WTC11 (cell line): ENCODE measurements around the gene SH3GL3. TPM values are rescaled to one million over a fixed set of nuclear protein-coding genes. Genes with fewer than 3 reads are reported as not detected.

ENCODE experiments used
- ATAC-seq: fragments of 200-7000 bp; cut with Tn5 transposase; 2 replicates; pipeline ENCODE4 v1.10.0; 2021; ENCODE audit warnings: mild to moderate bottlenecking, moderate library complexity
- CTCF ChIA-PET: fragments of 300-600 bp; sonication (Branson Sonifier 250); formaldehyde crosslinking; loops from one replicate; lab custom pipeline; 2021; ENCODE audit warnings: antibody characterized with exemption; lab: Charles Lee
- POLR2A ChIA-PET: fragments of 350-600 bp; sonication (Branson Sonifier 250); formaldehyde crosslinking; loops from one replicate; lab custom pipeline; 2021; ENCODE audit warnings: antibody characterized with exemption; lab: Charles Lee
- DNase-seq: peaks from one replicate; pipeline ENCODE4 v3.0.0; 2021; ENCODE audit warnings: low spot score
- H3K27ac Mint-ChIP-seq: 2 replicates; pipeline ENCODE4 v1.8.0; 2021; ENCODE audit warnings: mixed read lengths
- H3K27me3 Mint-ChIP-seq: 2 replicates; pipeline ENCODE4 v1.8.0; 2021; ENCODE audit warnings: low read depth, mild to moderate bottlenecking, moderate library complexity, mixed read lengths
- H3K36me3 Mint-ChIP-seq: 2 replicates; pipeline ENCODE4 v1.8.0; 2021; ENCODE audit warnings: mixed read lengths
- H3K4me1 Mint-ChIP-seq: 2 replicates; pipeline ENCODE4 v1.8.0; 2022; ENCODE audit warnings: mixed read lengths
- H3K4me3 Mint-ChIP-seq: 2 replicates; pipeline ENCODE4 v1.8.0; 2021; ENCODE audit warnings: mild to moderate bottlenecking, moderate library complexity, mixed read lengths
- H3K9me3 Mint-ChIP-seq: 2 replicates; pipeline ENCODE4 v1.8.0; 2021; ENCODE audit warnings: mixed read lengths
- ETV6 ChIP-seq: sonication (generic); formaldehyde crosslinking; IDR thresholded peaks from 2 replicates; pipeline ENCODE4 v1.8.1; 2022; ENCODE audit warnings: mild to moderate bottlenecking, missing genetic modification reagents
- FOXJ3 ChIP-seq: sonication (generic); formaldehyde crosslinking; IDR thresholded peaks from 2 replicates; pipeline ENCODE4 v1.9.0; 2021; ENCODE audit warnings: missing genetic modification reagents, mild to moderate bottlenecking, borderline replicate concordance
- GABPB1 ChIP-seq: sonication (generic); formaldehyde crosslinking; IDR thresholded peaks from 2 replicates; pipeline ENCODE4 v1.8.1; 2023; ENCODE audit warnings: mild to moderate bottlenecking, missing genetic modification reagents
- IRF2 ChIP-seq: sonication (generic); formaldehyde crosslinking; IDR thresholded peaks from 2 replicates; pipeline ENCODE4 v1.8.0; 2022; ENCODE audit warnings: low read depth, missing genetic modification reagents, borderline replicate concordance
- OVOL2 ChIP-seq: fragments of 250-450 bp; sonication (Bioruptor Pico); IDR thresholded peaks from 2 replicates; pipeline ENCODE4 v1.9.0; 2021; ENCODE audit warnings: mild to moderate bottlenecking, borderline replicate concordance
- RORB ChIP-seq: fragments of 250-450 bp; sonication (Bioruptor Pico); IDR thresholded peaks from 2 replicates; pipeline ENCODE4 v1.9.0; 2021; ENCODE audit warnings: mild to moderate bottlenecking
- SP1 ChIP-seq: sonication (generic); formaldehyde crosslinking; conservative IDR thresholded peaks from 2 replicates; pipeline ENCODE4 v1.8.1; 2022; ENCODE audit warnings: missing genetic modification reagents
- TEAD1 ChIP-seq: sonication (generic); formaldehyde crosslinking; IDR thresholded peaks from 2 replicates; pipeline ENCODE4 v1.8.0; 2022; ENCODE audit warnings: mild to moderate bottlenecking, missing genetic modification reagents
- ZNF416 ChIP-seq: fragments of 250-450 bp; sonication (Bioruptor Pico); IDR thresholded peaks from 2 replicates; pipeline ENCODE4 v1.9.0; 2021; ENCODE audit warnings: mild to moderate bottlenecking, inconsistent platforms
- ZNF423 ChIP-seq: fragments of 250-450 bp; sonication (Bioruptor Pico); IDR thresholded peaks from 2 replicates; pipeline ENCODE4 v2.1.2; 2022; ENCODE audit warnings: mild to moderate bottlenecking, moderate library complexity
- total RNA-seq: library from RNA; stranded (reverse); gene quantifications from 3 replicates; pipeline ENCODE4 v1.2.3, GENCODE V29; 2021
- TF ChIP-seq, protein P1 (sequence below): fragments of 250-450 bp; sonication (Bioruptor Pico); IDR thresholded peaks from 2 replicates; pipeline ENCODE4 v1.9.0; 2021; ENCODE audit warnings: moderate library complexity, mild to moderate bottlenecking, inconsistent platforms, borderline replicate concordance
- TF ChIP-seq, protein P2 (sequence below): sonication (generic); formaldehyde crosslinking; IDR thresholded peaks from 2 replicates; pipeline ENCODE4 v1.8.1; 2022; ENCODE audit warnings: low read depth, mild to moderate bottlenecking, moderate library complexity, missing genetic modification reagents, borderline replicate concordance
- TF ChIP-seq, protein P3 (sequence below): fragments of 250-450 bp; sonication (Bioruptor Pico); IDR thresholded peaks from 2 replicates; pipeline ENCODE4 v1.9.0; 2021; ENCODE audit warnings: mild to moderate bottlenecking
- TF ChIP-seq, protein P4 (sequence below): sonication (generic); formaldehyde crosslinking; IDR thresholded peaks from 2 replicates; pipeline ENCODE4 v1.8.0; 2022; ENCODE audit warnings: mild to moderate bottlenecking, missing genetic modification reagents
- TF ChIP-seq, protein P5 (sequence below): sonication (generic); formaldehyde crosslinking; IDR thresholded peaks from 2 replicates; pipeline ENCODE4 v1.8.1; 2023; ENCODE audit warnings: mild to moderate bottlenecking, missing genetic modification reagents, moderate library complexity
- TF ChIP-seq, protein P6 (sequence below): sonication (generic); formaldehyde crosslinking; IDR thresholded peaks from 2 replicates; pipeline ENCODE4 v1.8.0; 2023; ENCODE audit warnings: missing genetic modification reagents
- TF ChIP-seq, protein P7 (sequence below): fragments of 250-450 bp; sonication (Bioruptor Pico); IDR thresholded peaks from 2 replicates; pipeline ENCODE4 v1.8.0; 2021; ENCODE audit warnings: mild to moderate bottlenecking
- TF ChIP-seq, protein P8 (sequence below): fragments of 250-450 bp; sonication (Bioruptor Pico); IDR thresholded peaks from 2 replicates; pipeline ENCODE4 v1.9.0; 2021; ENCODE audit warnings: mild to moderate bottlenecking, borderline replicate concordance
- TF ChIP-seq, protein P9 (sequence below): sonication (generic); formaldehyde crosslinking; IDR thresholded peaks from 2 replicates; pipeline ENCODE4 v1.8.1; 2023; ENCODE audit warnings: mild to moderate bottlenecking, missing genetic modification reagents, moderate library complexity
- TF ChIP-seq, protein P10 (sequence below): fragments of 250-450 bp; sonication (Bioruptor Pico); IDR thresholded peaks from 2 replicates; pipeline ENCODE4 v2.1.2; 2022; ENCODE audit warnings: mild to moderate bottlenecking, moderate library complexity
- TF ChIP-seq, protein P11 (sequence below): fragments of 200-600 bp; IDR thresholded peaks from 2 replicates; pipeline ENCODE4 v1.8.0; 2022; ENCODE audit warnings: antibody characterized with exemption

SH3GL3 gene
- total RNA-seq, 1 experiment from 2014 or later: 9.2 TPM

DNA sequence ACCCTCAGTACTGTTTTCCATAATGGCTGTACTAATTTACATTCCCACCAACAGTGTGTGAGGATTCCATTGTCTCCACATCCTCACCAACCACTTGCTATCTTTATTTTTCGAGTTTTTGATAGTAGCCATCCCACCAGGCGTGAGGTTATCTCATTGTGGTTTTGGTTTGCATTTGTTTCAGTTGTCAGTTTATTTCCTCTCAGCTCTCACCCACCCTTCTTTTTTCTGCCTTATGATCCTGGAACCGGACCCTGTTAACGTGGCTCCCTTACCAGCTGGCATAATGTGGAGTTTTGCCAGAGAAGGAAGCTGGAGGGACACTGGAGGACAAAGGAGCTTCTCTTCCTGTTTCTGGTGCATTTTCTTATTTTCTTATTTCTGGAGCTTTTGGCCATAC lies 25.1 kb upstream of the SH3GL3 start (continued):
- TF ChIP-seq, protein P1, sequence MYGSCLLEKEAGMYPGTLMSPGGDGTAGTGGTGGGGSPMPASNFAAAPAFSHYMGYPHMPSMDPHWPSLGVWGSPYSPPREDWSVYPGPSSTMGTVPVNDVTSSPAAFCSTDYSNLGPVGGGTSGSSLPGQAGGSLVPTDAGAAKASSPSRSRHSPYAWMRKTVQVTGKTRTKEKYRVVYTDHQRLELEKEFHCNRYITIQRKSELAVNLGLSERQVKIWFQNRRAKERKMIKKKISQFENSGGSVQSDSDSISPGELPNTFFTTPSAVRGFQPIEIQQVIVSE (CRISPR knock-in tag): no peak
- no peak for TF ChIP-seq IRF2 (CRISPR knock-in tag)

DNA sequence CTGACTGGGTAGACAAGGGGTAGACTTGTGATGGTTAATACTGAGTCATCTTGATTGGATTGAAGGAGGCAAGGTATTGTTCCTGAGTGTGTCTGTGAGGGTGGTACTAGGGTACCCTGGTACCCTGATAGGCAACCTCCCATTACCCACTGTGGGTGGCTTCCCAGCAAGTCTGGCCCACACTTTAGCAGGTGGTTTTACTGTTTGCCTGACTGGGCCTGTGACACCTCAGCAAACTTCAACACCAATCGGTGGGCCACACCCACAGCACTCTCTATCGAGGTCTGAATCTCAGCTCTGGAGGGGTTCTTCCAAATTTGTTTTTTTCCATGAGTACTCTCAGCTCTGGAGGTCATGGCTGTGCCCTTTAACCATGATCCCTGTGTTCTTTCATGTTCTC lies 24.6 kb upstream of the SH3GL3 start:
- H3K9me3 Mint-ChIP-seq: peaks cover 4% of the 10 kb centered on the region; the same call in 1 of the 2 replicates
- ATAC-seq (no peak), DNase-seq (no peak)
- no peaks in the 10 kb centered on the region for H3K36me3 Mint-ChIP-seq
- ChIA-PET POLR2A (no interaction called here), CTCF (interaction anchor here (3.1 kb wide), 1 partner anchor 174 kb away, joined by 10 read pairs; no protein-coding TSS in a partner anchor)
- TF ChIP-seq, protein P2, sequence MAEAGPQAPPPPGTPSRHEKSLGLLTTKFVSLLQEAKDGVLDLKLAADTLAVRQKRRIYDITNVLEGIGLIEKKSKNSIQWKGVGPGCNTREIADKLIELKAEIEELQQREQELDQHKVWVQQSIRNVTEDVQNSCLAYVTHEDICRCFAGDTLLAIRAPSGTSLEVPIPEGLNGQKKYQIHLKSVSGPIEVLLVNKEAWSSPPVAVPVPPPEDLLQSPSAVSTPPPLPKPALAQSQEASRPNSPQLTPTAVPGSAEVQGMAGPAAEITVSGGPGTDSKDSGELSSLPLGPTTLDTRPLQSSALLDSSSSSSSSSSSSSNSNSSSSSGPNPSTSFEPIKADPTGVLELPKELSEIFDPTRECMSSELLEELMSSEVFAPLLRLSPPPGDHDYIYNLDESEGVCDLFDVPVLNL: no peak
- TF ChIP-seq OVOL2 (CRISPR knock-in tag): no peak
- TF ChIP-seq FOXJ3: no peak
- TF ChIP-seq, protein P3, sequence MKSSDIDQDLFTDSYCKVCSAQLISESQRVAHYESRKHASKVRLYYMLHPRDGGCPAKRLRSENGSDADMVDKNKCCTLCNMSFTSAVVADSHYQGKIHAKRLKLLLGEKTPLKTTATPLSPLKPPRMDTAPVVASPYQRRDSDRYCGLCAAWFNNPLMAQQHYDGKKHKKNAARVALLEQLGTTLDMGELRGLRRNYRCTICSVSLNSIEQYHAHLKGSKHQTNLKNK (CRISPR knock-in tag): no peak
- TF ChIP-seq, protein P4, sequence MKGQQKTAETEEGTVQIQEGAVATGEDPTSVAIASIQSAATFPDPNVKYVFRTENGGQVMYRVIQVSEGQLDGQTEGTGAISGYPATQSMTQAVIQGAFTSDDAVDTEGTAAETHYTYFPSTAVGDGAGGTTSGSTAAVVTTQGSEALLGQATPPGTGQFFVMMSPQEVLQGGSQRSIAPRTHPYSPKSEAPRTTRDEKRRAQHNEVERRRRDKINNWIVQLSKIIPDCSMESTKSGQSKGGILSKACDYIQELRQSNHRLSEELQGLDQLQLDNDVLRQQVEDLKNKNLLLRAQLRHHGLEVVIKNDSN: no peak
- TF ChIP-seq SP1 (CRISPR knock-in tag): no peak
- TF ChIP-seq GABPB1: no peak
- no peak for TF ChIP-seq TEAD1 (CRISPR knock-in tag)
- TF ChIP-seq, protein P5, sequence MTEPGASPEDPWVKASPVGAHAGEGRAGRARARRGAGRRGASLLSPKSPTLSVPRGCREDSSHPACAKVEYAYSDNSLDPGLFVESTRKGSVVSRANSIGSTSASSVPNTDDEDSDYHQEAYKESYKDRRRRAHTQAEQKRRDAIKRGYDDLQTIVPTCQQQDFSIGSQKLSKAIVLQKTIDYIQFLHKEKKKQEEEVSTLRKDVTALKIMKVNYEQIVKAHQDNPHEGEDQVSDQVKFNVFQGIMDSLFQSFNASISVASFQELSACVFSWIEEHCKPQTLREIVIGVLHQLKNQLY: no peak
- TF ChIP-seq ETV6 (CRISPR knock-in tag): no peak
- TF ChIP-seq RORB (CRISPR knock-in tag): no peak
- no peak for TF ChIP-seq ZNF423 (CRISPR knock-in tag)
- TF ChIP-seq ZNF416 (CRISPR knock-in tag): no peak
- TF ChIP-seq, protein P6, sequence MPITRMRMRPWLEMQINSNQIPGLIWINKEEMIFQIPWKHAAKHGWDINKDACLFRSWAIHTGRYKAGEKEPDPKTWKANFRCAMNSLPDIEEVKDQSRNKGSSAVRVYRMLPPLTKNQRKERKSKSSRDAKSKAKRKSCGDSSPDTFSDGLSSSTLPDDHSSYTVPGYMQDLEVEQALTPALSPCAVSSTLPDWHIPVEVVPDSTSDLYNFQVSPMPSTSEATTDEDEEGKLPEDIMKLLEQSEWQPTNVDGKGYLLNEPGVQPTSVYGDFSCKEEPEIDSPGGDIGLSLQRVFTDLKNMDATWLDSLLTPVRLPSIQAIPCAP: no peak
- TF ChIP-seq, protein P7, sequence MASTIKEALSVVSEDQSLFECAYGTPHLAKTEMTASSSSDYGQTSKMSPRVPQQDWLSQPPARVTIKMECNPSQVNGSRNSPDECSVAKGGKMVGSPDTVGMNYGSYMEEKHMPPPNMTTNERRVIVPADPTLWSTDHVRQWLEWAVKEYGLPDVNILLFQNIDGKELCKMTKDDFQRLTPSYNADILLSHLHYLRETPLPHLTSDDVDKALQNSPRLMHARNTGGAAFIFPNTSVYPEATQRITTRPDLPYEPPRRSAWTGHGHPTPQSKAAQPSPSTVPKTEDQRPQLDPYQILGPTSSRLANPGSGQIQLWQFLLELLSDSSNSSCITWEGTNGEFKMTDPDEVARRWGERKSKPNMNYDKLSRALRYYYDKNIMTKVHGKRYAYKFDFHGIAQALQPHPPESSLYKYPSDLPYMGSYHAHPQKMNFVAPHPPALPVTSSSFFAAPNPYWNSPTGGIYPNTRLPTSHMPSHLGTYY (CRISPR knock-in tag): no peak
- TF ChIP-seq, protein P8, sequence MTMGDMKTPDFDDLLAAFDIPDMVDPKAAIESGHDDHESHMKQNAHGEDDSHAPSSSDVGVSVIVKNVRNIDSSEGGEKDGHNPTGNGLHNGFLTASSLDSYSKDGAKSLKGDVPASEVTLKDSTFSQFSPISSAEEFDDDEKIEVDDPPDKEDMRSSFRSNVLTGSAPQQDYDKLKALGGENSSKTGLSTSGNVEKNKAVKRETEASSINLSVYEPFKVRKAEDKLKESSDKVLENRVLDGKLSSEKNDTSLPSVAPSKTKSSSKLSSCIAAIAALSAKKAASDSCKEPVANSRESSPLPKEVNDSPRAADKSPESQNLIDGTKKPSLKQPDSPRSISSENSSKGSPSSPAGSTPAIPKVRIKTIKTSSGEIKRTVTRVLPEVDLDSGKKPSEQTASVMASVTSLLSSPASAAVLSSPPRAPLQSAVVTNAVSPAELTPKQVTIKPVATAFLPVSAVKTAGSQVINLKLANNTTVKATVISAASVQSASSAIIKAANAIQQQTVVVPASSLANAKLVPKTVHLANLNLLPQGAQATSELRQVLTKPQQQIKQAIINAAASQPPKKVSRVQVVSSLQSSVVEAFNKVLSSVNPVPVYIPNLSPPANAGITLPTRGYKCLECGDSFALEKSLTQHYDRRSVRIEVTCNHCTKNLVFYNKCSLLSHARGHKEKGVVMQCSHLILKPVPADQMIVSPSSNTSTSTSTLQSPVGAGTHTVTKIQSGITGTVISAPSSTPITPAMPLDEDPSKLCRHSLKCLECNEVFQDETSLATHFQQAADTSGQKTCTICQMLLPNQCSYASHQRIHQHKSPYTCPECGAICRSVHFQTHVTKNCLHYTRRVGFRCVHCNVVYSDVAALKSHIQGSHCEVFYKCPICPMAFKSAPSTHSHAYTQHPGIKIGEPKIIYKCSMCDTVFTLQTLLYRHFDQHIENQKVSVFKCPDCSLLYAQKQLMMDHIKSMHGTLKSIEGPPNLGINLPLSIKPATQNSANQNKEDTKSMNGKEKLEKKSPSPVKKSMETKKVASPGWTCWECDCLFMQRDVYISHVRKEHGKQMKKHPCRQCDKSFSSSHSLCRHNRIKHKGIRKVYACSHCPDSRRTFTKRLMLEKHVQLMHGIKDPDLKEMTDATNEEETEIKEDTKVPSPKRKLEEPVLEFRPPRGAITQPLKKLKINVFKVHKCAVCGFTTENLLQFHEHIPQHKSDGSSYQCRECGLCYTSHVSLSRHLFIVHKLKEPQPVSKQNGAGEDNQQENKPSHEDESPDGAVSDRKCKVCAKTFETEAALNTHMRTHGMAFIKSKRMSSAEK (CRISPR knock-in tag): no peak
- TF ChIP-seq, protein P9, sequence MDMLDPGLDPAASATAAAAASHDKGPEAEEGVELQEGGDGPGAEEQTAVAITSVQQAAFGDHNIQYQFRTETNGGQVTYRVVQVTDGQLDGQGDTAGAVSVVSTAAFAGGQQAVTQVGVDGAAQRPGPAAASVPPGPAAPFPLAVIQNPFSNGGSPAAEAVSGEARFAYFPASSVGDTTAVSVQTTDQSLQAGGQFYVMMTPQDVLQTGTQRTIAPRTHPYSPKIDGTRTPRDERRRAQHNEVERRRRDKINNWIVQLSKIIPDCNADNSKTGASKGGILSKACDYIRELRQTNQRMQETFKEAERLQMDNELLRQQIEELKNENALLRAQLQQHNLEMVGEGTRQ (CRISPR knock-in tag): no peak
- TF ChIP-seq, protein P10, sequence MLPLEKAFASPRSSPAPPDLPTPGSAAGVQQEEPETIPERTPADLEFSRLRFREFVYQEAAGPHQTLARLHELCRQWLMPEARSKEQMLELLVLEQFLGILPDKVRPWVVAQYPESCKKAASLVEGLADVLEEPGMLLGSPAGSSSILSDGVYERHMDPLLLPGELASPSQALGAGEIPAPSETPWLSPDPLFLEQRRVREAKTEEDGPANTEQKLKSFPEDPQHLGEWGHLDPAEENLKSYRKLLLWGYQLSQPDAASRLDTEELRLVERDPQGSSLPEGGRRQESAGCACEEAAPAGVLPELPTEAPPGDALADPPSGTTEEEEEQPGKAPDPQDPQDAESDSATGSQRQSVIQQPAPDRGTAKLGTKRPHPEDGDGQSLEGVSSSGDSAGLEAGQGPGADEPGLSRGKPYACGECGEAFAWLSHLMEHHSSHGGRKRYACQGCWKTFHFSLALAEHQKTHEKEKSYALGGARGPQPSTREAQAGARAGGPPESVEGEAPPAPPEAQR (CRISPR knock-in tag): no peak
- TF ChIP-seq, protein P11, sequence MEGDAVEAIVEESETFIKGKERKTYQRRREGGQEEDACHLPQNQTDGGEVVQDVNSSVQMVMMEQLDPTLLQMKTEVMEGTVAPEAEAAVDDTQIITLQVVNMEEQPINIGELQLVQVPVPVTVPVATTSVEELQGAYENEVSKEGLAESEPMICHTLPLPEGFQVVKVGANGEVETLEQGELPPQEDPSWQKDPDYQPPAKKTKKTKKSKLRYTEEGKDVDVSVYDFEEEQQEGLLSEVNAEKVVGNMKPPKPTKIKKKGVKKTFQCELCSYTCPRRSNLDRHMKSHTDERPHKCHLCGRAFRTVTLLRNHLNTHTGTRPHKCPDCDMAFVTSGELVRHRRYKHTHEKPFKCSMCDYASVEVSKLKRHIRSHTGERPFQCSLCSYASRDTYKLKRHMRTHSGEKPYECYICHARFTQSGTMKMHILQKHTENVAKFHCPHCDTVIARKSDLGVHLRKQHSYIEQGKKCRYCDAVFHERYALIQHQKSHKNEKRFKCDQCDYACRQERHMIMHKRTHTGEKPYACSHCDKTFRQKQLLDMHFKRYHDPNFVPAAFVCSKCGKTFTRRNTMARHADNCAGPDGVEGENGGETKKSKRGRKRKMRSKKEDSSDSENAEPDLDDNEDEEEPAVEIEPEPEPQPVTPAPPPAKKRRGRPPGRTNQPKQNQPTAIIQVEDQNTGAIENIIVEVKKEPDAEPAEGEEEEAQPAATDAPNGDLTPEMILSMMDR: no peak
- H3K27ac Mint-ChIP-seq: no peak overlapping the region
- H3K4me3 Mint-ChIP-seq: no peak overlapping the region
- H3K4me1 Mint-ChIP-seq: no peaks in the 10 kb centered on the region
- H3K27me3 Mint-ChIP-seq: peaks cover 4% of the 10 kb centered on the region; the same call in 1 of the 2 replicates
